OCI-LY1 (cell line): ENCODE measurements around the gene ANKH.

ENCODE experiments used
- EZH2 ChIP-seq: fragments of 200-600 bp; sonication (generic), shearing (Covaris generic); IDR thresholded peaks from 2 replicates; pipeline ENCODE4 v1.8.0; 2017; ENCODE audit warnings: borderline replicate concordance, mixed run types, mild to moderate bottlenecking, antibody characterized with exemption, low read length, moderate library complexity, mixed read lengths
- TF ChIP-seq, protein P1 (sequence below): fragments of 200-600 bp; sonication (generic), shearing (Covaris generic); IDR thresholded peaks from 2 replicates; pipeline ENCODE4 v1.5.1; 2017; ENCODE audit warnings: mild to moderate bottlenecking, antibody characterized with exemption, low read length, moderate library complexity, mixed read lengths

DNA sequence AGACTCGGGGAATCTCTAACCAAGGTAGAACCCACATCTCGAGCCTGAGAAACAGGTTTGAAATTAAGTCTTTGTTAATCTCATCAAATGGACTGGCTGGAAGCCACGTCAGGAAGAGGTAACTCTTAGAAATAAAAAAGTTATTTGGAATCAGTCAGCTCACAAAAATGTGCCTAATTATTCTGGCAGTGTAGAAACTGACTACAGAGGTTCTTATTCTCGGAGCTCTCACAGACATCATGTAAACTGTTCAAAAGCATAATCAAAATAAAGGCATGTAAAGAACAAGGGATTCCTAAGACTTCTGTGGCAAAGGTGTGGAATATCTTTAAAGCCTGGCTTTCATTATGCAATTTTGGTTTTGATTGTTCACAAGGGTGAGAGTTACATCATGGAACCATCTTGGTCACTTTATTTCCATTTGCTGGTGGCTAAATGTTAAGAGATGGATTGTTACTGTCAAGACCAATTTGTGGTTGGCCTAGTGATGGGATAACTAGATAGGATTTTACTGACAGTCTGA lies 121.9 kb downstream of the ANKH start:
- TF ChIP-seq, protein P1, sequence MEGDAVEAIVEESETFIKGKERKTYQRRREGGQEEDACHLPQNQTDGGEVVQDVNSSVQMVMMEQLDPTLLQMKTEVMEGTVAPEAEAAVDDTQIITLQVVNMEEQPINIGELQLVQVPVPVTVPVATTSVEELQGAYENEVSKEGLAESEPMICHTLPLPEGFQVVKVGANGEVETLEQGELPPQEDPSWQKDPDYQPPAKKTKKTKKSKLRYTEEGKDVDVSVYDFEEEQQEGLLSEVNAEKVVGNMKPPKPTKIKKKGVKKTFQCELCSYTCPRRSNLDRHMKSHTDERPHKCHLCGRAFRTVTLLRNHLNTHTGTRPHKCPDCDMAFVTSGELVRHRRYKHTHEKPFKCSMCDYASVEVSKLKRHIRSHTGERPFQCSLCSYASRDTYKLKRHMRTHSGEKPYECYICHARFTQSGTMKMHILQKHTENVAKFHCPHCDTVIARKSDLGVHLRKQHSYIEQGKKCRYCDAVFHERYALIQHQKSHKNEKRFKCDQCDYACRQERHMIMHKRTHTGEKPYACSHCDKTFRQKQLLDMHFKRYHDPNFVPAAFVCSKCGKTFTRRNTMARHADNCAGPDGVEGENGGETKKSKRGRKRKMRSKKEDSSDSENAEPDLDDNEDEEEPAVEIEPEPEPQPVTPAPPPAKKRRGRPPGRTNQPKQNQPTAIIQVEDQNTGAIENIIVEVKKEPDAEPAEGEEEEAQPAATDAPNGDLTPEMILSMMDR: no peak
- no peak for TF ChIP-seq EZH2
